HT-29 (cell line): ENCODE results near the gene SP110. TPM values are rescaled to one million over a fixed set of nuclear protein-coding genes. Genes with fewer than 3 reads are reported as not detected.
"Not testable (repeated sequence)": the region's sequence is repeated elsewhere in the genome, so short reads cannot be mapped to it uniquely, and the experiment has no call there.

Experiments
- DNase-seq: peaks from one replicate; pipeline ENCODE4 v3.0.0-alpha.2; 2015; ENCODE audit warnings: low spot score
- total RNA-seq: library from RNA; depleted of rRNA; stranded (reverse); fragments of >200 nt; shearing (Covaris generic); gene quantifications from 2 replicates; pipeline ENCODE4 v1.2.3, GENCODE V29; 2014

SP110 gene
- total RNA-seq, 1 experiment from 2014 or later: 10.0 TPM

DNA sequence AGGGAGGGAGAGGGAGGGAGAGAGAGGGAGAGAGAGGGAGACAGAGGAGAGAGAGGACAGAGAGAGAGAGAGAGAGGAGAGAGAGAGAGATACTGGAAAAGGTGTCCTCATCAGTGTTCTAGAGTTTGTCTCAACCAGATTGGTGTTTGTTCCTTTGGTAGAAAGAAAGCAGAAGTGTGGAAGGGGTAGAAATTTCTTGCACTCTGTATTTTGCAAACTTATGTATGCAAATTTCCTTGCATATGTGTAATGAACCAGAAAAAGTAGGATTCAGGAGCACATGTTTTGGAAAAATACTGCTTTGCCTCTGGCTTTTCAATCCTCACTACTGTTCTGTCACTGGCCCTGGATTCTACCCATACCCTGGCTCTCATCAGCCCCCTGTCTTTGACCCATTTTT is 4.7 kb upstream of the SP110 start:
- DNase-seq: no peak

DNA sequence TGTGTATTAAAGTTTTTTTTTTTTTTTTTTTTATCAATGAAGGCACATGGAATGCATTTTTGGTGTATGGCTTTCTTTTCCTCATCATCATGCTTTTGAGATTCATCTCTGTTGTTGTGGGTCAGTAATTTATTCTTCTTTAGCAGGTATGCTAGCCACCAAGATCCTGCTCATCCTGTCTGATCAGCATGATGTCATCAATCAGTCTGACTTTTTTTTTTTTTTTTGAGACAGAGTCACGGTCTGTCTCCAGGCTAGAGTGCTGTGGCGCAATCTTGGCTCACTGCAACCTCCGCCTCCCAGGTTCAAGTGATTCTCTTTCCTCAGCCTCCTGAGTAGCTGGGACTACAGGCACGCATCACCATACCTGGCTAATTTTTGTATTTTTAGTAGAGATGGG is 3.0 kb upstream of the SP110 start:
- DNase-seq: not testable (repeated sequence)

DNA sequence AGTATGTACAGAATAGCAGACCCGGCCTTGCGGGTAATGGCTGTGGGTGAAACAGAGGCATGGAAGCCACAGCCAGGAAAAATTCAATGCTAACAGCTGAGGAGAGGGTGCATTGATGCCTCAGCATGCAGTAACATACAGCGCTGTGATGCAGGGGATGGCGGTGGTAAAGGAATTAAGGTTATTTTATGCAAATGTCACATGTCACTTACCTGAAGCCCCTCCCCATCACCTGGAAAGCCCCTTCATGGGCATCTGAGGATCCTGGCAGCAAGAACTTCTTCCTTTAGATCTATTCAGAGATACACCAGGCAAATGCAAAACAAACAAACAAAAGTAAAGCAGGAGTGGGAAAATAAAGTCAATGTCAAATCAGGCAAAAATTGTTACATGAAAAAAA is 1.7 kb upstream of the SP110 start:
- DNase-seq: no peak

DNA sequence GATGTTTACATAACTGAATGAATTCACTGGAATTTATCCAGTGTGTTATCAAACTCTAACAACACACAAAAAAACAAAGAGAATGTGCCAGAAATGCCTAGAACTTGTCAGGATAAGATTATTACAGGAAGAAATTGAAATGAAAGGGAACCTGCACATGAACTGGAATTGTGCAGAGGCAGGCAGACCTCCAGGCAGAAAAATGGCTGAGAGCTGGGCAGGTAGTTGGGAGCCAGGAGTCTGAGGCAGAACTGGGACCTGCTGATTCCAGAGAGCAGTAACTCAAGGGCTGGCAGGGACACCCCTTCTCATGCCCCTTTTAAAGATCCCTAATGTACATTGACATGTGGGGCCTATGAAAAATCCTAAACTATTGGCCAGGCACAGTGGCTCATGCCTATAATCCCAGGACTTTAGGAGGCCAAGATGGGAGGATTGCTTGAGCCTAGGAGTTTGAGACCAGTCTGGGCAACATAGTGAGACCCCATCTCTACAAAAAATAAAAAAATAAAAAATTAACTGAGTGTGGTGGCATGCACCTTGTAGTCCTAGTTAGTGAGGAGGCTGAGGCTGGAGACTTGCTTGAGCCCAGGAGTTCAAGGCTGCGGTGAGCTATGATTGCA is 674 bp upstream of the SP110 start:
- no peak for DNase-seq

DNA sequence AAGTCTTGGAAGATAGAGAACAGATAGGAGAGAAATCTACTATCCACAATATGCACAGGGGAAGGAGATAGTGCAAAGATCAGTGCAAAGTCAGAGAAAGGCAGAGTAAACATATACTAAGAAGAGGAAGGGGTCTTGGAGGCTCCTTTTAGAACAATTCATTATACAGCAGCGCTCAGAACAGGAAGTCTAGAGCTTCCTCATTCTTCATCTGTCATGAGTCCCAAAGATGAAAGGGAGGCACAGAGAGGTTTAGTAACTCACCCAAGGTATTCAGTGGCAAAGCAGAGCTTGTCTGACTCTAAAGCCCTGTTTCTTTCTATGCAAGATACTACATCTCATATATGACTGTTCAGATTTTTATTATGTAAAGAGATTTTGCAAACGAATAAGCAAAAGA is 1.4 kb downstream of the SP110 start:
- no peak for DNase-seq

DNA sequence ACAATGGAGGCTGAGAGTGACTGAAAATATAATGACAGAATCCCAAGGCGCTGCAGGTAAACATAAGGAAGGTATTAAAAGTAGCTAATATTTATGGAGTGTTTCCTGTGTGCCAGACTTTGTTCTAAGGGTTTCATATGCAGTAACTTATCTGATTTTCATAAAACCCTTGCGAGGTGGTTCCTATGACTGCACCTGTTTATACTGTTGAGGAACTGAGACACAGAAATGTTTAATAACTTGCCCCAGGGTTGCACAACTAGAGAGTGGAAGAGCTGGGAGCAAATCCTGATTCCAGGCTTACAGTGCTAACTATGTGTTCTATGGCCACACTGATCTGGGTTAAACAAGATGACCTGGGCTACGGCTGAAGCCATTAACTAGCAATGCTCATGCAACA is 2.4 kb downstream of the SP110 start:
- DNase-seq: no peak

DNA sequence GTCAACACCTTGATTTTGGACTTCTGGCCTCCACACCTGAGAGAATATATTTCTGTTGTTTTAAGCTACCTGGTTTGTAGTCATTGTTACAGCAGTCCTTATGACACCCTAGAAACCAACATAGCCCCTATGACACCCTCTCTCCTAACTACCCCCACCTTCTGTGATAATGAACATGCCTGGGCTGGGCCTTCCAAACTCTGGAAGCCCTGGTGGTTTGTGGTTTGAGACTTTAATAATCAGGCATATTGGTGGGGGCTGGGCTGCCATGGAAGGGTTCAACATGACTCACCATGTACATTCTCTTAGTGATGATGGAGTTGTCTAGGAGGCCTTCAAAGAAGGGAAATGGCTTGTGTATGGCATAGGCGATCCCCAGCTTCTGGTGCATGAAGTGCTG is 3.3 kb downstream of the SP110 start:
- no peak for DNase-seq

DNA sequence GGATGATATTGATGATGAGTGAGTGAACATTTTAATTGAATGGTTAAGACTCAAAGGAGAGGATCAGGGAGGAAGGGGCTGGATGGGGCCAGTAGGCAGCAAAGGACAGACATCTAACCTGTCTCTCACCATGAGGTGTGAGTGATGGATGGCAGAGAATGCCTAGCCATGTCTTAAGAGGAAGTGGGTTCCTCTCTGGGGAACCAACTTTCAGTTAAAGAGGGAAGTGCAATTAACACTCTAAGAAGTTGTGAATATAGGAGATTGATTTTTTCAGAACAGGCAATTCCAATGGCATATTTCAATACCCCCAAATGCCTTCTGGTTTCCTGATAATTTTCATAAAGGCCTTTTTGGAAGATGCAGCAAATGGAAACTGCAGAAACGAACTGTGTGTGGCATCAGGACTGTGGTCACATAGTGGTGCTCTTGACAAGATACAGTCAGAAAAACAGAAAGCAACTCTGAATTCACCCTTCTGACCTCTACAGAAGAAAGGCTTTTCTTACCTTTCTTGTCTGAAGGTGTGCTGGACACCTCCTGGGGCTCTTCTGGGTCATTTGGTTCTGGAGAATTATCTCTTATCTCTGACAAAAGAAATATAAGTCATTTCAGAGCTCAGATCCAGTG is 10.2 kb downstream of the SP110 start:
- no peak for DNase-seq

DNA sequence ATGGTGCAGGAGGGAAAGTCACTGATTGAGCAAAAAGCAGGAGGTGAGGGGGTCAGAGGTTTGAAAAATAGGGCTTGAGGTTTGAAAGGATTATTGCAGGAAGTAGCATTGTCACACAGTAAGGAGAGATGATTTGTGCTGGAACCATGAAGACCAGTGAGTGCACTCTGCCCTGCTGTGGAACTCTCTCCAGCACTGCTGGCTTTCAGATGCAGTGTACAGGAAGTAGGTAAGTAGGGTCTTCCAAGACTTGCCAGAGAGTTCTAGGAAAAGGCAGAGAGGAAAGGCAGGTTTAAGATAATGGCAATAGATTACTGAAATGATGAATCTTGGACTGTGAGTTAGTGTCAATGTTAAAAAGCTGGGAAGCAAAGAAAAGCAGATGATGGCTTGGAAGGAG is 11.2 kb downstream of the SP110 start:
- DNase-seq: no peak

DNA sequence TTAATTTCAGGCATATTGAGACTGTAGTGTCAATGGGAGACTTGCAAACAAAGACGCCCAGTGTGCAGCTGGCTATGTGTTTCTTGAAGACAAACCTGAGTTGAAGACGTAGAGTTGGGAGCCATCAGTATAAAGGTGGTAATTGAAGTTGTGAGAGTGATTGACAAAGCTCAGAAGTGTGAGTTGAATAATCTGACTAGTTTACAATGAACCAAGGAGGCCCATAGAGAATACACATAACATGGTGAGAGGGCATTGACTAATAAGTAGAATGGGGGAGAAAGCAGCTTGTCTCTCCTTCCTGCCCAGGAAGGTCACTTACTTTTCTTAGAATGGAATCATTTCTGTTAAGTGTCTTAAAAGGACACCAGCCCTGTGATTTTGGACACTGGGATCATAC is 14.1 kb downstream of the SP110 start:
- DNase-seq: no peak

DNA sequence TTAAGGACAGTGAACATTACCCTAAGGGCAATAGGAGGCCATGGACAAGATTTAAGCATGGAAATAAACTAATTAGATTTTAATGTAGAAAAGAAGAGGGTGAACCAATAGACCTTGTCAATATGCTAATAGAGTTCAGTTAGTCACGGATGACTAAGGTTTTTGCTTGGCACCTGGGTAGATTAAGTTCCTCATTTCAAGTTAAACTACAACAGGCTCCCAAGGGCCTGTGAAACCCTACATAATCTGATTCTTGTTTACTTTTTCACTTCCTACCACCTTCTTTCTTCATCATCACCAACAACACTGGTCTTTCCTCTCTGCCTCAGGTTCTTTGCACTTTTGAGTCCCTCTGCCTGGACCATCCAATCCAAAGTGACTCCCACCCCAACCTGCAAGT is 14.8 kb downstream of the SP110 start:
- DNase-seq: no peak

DNA sequence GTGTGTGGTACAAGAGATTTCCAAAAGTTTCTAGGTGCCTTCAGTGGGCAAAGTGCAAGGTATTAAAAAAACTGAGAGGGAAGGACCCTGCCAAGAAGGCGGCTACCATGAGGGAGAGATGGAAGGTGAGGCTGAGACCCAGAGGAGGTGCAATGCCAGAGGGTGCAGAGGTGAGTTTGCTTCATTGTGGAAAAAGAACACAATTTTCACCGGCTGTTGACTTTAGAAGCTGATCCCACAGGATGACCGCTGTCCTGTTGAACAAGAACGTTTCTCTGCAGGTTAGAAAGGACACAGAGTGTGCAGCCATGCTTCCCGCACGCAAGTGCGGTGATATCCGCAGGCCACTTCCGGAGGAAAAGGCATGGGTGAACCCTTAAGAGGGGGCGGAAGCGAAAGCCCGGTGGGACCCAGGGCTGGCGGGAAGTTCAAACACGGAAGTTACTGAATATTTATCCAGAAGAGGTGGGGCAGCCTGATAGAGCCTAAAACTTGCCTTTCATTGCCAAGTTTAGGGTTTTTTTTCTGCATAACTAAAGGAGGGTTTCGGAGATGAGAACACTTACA is 16.6 kb downstream of the SP110 start:
- DNase-seq: no peak

DNA sequence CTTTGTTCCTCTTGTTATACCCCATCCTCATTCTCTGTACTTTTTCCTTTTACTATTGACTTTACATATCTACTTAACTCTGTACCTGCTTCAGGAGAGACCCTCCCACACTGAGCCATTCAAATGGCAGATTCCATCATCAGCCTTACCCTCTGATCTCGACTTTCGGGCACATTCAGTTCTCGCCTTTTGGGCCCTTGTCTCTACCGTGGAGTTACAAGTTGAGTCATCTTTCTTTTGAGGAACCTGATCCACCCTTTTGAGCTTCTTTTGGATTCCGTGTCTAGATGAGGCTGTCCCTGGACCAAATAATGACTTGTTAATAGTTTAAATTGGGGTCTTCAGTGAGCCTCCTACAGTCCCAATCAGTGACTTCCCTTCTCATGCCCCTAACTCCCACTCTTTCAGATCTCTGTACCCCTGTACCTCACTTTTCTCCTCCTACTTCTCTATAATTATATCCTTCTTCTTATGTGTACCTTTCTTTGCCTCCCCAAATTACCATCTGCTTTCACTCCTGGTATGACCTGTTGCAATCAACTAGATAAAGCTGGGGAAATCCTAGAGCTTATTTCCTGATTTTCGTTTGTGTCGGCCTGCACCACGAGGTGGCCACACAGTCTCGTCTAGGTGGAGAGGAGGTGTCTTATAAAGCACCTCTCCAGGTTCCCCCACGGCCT is 17.2 kb downstream of the SP110 start:
- no peak for DNase-seq

DNA sequence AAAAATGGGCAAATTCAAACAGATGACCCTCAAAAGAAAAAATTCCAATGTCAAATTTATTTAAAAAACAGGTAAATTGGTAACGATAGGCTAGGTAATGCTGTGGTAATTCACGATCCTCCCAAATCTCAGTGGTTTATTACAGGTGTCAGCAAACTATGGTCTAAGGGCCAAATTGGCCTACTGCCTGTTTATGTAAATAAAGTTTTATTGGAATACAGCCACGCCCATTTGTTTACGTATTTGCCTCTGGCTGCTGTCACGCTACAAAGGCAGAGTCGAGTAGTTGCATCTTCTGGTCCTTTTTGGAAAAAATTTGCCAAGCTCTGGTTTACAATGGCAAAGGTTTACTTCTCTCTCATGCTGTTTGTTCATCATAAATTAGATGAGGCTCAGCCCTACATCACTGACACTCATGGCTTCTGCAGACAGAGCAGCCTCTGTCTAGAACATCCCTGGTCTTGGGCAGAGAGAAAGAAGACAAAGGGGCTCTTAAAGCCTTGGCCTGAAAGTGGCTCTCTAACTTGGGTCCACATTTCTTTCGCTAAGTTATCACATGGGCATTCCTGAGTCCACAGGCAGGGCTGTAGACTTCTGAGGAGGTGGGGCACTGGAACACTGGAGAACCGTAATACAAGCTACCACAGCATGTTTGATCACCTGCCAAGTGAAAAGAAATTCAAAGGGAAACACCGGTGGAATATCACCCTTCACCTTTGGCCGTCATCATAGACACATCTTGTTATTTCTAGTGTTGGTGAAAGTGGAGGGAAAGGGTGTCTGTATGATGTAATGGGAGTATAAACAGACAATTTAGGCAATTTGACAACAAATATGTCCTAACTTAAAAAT is 34.8 kb downstream of the SP110 start:
- peak; percentile 29 for DNase-seq

DNA sequence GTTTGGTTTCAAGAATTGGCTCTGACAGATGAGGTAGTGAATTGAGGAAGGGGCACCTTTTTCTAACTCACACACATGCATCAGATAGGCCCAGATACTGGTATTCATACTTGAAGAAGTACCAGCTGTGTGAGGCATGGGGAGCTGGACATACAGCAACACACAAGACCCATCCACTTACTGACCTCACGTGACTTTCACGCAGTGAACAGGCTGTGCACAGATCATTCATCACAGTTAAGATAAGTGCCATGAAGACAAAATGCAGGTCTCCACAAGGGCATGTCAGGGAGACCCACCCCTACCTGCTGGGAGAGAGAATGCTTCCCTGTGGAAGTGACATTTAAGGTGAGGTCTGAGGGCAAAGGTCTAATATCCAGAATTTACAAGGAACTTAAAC is 38.6 kb downstream of the SP110 start:
- peak; percentile 13 for DNase-seq

DNA sequence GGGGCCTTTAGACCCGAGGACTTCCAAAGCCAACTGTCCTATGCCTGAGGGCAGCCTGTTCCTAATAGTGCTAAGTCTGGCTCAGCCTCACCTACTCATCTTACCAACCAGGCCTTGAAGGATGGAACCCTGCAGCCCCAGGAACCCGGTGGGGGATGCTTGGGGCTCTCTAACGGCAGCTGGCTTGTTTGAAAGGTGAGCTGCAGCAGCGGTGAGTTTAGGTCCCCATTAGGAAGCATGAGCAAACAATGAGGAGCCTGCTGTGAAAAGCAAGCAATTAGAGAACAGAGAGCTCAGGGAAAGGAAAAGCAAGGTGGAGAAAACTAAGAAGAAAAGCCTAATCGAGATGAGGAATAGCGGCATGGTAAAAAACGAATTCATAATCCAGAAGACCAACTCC is 39.9 kb downstream of the SP110 start:
- no peak for DNase-seq

DNA sequence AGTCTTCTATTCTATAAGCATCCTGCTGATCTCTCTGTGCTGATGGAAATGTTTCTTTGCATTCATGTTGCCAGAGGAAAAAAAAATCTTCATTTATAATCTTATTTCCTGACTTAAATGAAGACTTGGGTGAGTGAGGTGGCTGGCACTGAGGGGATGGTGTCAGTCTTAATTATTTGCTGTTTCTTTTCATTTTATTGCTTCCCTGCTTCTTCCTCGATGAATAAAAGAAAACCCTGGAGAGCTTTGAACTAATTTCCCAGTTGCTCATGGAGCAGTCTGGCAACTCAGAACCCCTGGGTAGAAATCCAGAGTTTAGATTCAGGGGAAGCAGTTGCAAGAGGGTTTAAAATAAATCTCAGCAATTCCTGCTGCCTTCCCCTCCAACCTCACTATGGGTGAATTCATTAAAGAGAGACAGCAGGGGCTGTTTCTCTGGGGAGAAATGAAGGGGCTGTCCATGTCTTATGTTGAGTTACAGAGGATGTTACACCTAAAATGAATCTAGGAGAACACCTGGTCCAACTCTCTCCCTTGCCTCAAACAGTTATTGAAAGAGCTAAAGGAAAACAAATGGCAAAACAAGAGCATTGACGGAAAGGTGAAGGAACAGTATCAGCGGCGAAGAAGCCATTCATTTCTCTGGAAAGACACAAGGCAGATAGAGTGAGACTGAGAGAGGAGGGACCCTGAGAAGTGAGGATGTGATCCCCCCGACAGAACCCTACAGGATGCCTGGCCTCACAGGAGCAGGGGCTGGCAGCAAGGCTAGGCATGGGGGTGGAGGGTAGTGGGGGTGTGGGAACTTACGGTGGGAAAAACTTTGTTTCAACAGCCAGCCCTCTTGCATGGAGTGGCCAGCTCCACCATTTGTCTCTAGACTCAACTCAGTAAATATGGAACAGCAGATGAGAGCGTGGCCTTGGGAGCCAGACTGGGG is 41.0 kb downstream of the SP110 start:
- DNase-seq: no peak

DNA sequence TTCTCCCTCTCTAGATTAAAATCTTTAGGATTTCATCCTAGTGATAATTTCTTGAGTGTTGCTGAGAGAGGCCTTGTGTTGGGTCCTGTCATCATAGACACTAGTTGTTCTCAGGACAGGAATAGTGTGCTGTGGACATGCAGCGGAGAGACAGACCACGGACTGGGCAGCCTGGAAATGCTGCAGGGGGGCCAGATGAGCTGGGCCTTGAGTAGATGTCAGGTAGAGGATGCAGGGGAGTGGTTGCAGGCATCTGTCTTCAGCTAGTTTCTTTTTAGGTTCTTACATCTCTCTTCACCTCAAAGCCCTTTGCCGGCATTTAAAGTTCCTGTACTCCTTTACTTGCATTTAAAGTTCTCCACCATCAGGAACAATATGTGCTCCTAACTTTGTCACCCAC is 42.8 kb downstream of the SP110 start:
- no peak for DNase-seq

DNA sequence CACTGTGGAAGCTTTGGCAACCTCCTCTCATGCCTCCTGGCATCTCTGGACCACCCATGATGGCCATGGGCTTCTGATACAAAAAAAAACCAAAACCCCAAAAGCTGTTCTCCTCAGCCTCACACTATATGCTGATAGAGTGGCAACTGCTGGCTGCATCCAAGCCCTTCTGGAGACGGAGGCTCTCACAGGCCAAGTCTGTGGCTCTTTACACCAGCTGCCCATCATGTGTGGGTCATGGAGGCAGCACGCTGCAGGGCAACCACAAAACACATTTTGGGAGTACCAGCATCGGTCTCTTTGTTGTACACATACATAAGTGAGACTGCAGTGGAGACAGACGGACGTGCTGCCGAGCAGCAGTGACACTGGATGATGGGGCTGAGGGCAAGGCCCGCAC is 45.3 kb downstream of the SP110 start:
- no peak for DNase-seq

DNA sequence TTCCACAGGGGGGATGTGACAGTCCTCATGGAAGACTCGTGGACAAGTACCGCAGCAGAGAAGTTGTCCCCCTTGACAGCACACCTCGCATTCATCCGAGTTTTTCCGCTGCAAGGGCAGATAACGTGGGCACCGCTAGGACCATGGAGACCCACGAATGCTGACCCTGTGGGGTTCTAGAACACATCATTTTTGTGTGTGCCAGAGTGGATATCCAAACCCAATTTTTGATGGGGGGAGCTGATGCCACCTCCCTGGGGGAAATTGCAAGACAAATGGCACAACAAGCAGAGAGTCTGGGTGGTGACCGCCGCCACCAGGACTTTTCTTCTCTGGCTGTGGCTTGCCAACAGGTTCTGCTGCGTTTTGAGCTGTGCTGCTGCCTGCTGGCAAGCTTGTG is 46.9 kb downstream of the SP110 start:
- DNase-seq: no peak

DNA sequence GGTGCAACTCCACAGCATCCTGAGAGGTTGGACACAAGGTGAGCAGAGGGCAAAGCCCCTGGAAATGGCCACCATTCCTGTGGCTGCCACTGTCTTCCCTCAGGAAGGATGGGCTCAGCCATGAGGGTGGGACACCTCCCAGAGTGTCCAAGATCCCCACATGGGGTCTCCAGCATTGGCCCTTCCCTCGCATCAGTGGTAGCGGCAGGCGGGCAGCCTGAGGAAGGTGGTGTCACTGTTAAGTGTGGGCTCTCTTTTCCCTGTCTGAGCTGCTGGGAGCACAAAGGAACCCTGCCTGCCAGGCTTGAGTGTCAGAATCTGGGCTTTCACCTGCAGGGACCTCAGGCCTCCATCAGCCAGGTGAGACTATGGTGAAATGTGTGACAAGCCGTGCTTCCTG is 47.6 kb downstream of the SP110 start:
- DNase-seq: no peak
